Activated naive CD8-positive, alpha-beta T cell treated with anti-CD3 and anti-CD28 coated beads for 36 hours (primary cell): ENCODE measurements around the gene KLHDC1. TPM values are rescaled to one million over a fixed set of nuclear protein-coding genes. Genes with fewer than 3 reads are reported as not detected.
"Not testable (repeated sequence)": the region's sequence is repeated elsewhere in the genome, so short reads cannot be mapped to it uniquely, and the experiment has no call there.

ENCODE experiments used
- DNase-seq: peaks from one replicate; pipeline ENCODE4 v3.0.0; 2021
- H3K27ac Mint-ChIP-seq: one replicate; pipeline ENCODE4 v1.8.0; 2022; ENCODE audit warnings: mild to moderate bottlenecking, moderate library complexity, mixed read lengths
- H3K27me3 Mint-ChIP-seq: one replicate; pipeline ENCODE4 v1.8.0; 2022; ENCODE audit warnings: mild to moderate bottlenecking, mixed read lengths
- H3K36me3 Mint-ChIP-seq: one replicate; pipeline ENCODE4 v1.8.0; 2021; ENCODE audit warnings: mild to moderate bottlenecking, mixed read lengths
- H3K4me1 Mint-ChIP-seq: one replicate; pipeline ENCODE4 v1.8.0; 2021; ENCODE audit warnings: mixed read lengths
- H3K4me3 Mint-ChIP-seq: one replicate; pipeline ENCODE4 v1.8.0; 2022; ENCODE audit warnings: mild to moderate bottlenecking, moderate library complexity, mixed read lengths
- H3K9me3 Mint-ChIP-seq: one replicate; pipeline ENCODE4 v1.8.0; 2022; ENCODE audit warnings: mixed read lengths
- total RNA-seq, 2 experiments: library from RNA; stranded (reverse); gene quantifications; one replicate each; pipeline ENCODE4 v1.2.3, GENCODE V29; 2021

KLHDC1 gene
- total RNA-seq, 2 experiments from 2014 or later: 1.1 to 1.2 TPM

- H3K27ac Mint-ChIP-seq, DNase-seq, H3K27me3 Mint-ChIP-seq, H3K36me3 Mint-ChIP-seq, H3K9me3 Mint-ChIP-seq: not testable (repeated sequence)
- Mint-ChIP-seq H3K4me1 (peaks cover 26% of the 10 kb centered on the region), H3K4me3 (peak overlapping the region; percentile 83)
Measured at GRCh38 chr14:49693735-49694124, 810 bp downstream of the KLHDC1 start.

GRCh38 chr14:49702725-49703124 is 9.8 kb downstream of the KLHDC1 start:
- H3K27me3 Mint-ChIP-seq: no peaks in the 10 kb centered on the region
- DNase-seq: no peak
- peaks cover 7% of the 10 kb centered on the region for H3K4me1 Mint-ChIP-seq
- H3K36me3 Mint-ChIP-seq: peaks cover 7% of the 10 kb centered on the region
- no peaks in the 10 kb centered on the region for H3K9me3 Mint-ChIP-seq
- no peak overlapping the region for H3K27ac Mint-ChIP-seq
- H3K4me3 Mint-ChIP-seq: no peak overlapping the region

- no peak for DNase-seq
- Mint-ChIP-seq H3K27me3 (no peaks in the 10 kb centered on the region), H3K4me1 (peaks cover 7% of the 10 kb centered on the region), H3K36me3 (peaks cover 7% of the 10 kb centered on the region), H3K9me3 (no peaks in the 10 kb centered on the region), H3K4me3 (no peak overlapping the region), H3K27ac (no peak overlapping the region)
Measured at GRCh38 chr14:49703965-49704364, 11.0 kb downstream of the KLHDC1 start.

GRCh38 chr14:49704471-49704870 is 11.6 kb downstream of the KLHDC1 start:
- H3K27me3 Mint-ChIP-seq, H3K9me3 Mint-ChIP-seq, H3K4me3 Mint-ChIP-seq, H3K27ac Mint-ChIP-seq, DNase-seq, H3K36me3 Mint-ChIP-seq: not testable (repeated sequence)
- peaks cover 11% of the 10 kb centered on the region for H3K4me1 Mint-ChIP-seq

DNA sequence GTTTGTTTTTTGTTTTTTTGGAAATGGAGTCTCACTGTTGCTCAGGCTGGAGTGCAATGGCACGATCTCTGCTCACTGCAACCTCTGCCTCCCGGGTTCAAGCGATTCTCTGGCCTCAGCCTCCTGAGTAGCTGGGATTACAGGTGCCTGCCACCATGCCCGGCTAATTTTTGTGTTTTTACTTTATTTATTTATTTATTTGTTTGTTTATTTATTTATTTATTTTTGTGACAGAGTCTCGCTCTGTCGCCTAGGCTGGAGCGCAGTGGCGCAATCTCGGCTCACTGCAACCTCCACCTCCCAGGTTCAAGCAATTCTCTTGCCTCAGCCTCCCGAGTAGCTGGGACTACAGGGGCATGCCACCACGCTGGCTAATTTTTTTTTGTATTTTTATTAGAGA is 18.1 kb downstream of the KLHDC1 start:
- not testable (repeated sequence) for H3K36me3 Mint-ChIP-seq

GRCh38 chr14:49720744-49721143 is 27.8 kb downstream of the KLHDC1 start:
- Mint-ChIP-seq H3K9me3 (no peaks in the 10 kb centered on the region), H3K4me3 (no peak overlapping the region), H3K36me3 (peaks cover 25% of the 10 kb centered on the region), H3K27ac (no peak overlapping the region), H3K27me3 (no peaks in the 10 kb centered on the region), H3K4me1 (no peaks in the 10 kb centered on the region)
- DNase-seq: no peak

More for the DNA sequence above, 18.1 kb downstream of the KLHDC1 start:
- not testable (repeated sequence) for H3K27ac Mint-ChIP-seq, H3K27me3 Mint-ChIP-seq, H3K9me3 Mint-ChIP-seq, DNase-seq, H3K4me3 Mint-ChIP-seq, H3K4me1 Mint-ChIP-seq

DNA sequence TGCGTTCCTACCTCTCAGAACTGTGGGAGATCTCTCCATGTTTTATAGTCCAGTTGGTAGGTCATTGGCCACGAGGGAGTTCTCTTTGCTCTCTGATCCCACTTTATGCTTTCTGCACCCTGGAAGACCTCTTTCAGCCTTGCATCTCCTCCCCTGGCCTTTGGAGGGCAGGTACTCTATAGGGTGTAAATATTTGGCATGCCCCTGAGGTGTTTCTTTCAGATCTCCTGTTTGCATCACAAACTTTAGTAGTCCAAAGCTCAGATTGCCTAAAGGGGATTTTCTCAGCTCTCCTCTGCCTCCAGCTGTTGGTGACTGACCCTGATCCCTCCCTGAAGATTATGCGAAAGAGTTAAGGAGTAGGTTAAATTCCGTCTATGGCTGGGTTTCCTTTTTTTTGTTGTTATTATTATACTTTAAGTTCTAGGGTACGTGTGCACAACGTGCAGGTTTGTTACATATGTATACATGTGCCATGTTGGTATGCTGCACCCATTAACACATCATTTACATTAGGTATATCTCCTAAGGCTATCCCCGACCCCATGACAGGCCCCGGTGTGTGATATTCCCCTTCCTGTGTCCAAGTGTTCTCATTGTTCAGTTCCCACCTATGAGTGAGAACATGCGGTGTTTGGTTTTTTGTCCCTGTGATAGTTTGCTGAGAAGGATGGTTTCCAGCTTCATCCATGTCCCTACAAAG is 29.0 kb downstream of the KLHDC1 start:
- peaks cover 22% of the 10 kb centered on the region for H3K36me3 Mint-ChIP-seq
- H3K9me3 Mint-ChIP-seq, DNase-seq, H3K4me3 Mint-ChIP-seq, H3K27me3 Mint-ChIP-seq, H3K27ac Mint-ChIP-seq, H3K4me1 Mint-ChIP-seq: not testable (repeated sequence)

DNA sequence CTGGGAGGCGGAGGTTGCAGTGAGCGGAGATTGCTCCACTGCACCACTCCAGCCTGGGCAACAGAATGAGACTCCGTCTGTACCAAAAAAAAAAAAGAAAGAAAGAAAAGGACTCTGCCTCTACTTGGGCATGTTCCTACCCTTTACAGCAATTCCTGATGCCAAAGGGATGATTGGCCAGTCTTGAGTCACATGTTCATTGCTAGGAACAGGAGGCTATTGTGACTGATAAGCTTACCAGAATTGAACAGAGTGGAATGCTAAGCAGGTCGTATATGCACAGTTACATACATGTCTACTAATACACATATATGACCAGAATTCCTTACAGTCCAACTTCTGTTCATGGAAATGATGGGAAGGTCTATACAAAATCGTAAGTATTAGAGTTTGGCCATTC is 34.3 kb downstream of the KLHDC1 start:
- Mint-ChIP-seq H3K9me3 (no peaks in the 10 kb centered on the region), H3K4me3 (no peak overlapping the region), H3K27me3 (no peaks in the 10 kb centered on the region), H3K27ac (no peak overlapping the region), H3K4me1 (peaks cover 4% of the 10 kb centered on the region), H3K36me3 (peaks cover 4% of the 10 kb centered on the region)
- DNase-seq: no peak

GRCh38 chr14:49732896-49733295 is 40.0 kb downstream of the KLHDC1 start:
- H3K36me3 Mint-ChIP-seq: no peaks in the 10 kb centered on the region
- H3K4me3 Mint-ChIP-seq: no peak overlapping the region
- H3K4me1 Mint-ChIP-seq: peaks cover under 1% of the 10 kb centered on the region
- H3K9me3 Mint-ChIP-seq: no peaks in the 10 kb centered on the region
- no peak overlapping the region for H3K27ac Mint-ChIP-seq
- H3K27me3 Mint-ChIP-seq: no peaks in the 10 kb centered on the region
- no peak for DNase-seq

DNA sequence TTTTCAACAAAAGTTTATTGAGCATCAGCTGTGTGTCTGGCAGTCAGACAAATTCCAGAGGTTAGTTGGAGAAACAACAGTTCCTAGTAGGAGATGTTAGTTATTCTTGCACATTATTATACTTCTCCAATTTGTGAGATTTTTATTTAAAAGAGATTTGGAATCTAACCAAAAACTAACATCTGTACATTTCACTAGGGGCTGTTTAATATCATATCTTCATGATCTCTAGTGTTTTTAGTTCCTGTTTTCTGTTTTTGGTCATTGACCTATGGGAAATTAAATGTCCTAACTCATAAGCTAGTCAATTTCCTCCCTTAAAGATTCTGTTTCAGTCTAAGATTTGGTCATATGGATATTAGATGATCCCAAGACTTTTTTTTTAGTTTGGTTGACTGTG is 40.9 kb downstream of the KLHDC1 start:
- no peaks in the 10 kb centered on the region for H3K27me3 Mint-ChIP-seq
- no peaks in the 10 kb centered on the region for H3K9me3 Mint-ChIP-seq
- H3K4me1 Mint-ChIP-seq: no peaks in the 10 kb centered on the region
- H3K36me3 Mint-ChIP-seq: no peaks in the 10 kb centered on the region
- H3K4me3 Mint-ChIP-seq: no peak overlapping the region
- H3K27ac Mint-ChIP-seq: no peak overlapping the region
- no peak for DNase-seq

GRCh38 chr14:49735669-49736068 is 42.7 kb downstream of the KLHDC1 start:
- H3K27ac Mint-ChIP-seq, DNase-seq, H3K4me3 Mint-ChIP-seq, H3K36me3 Mint-ChIP-seq, H3K27me3 Mint-ChIP-seq, H3K4me1 Mint-ChIP-seq, H3K9me3 Mint-ChIP-seq: not testable (repeated sequence)

- DNase-seq: no peak
- H3K36me3 Mint-ChIP-seq: no peaks in the 10 kb centered on the region
- no peaks in the 10 kb centered on the region for H3K4me1 Mint-ChIP-seq
- no peaks in the 10 kb centered on the region for H3K27me3 Mint-ChIP-seq
- H3K4me3 Mint-ChIP-seq: no peak overlapping the region
- H3K27ac Mint-ChIP-seq: no peak overlapping the region
- no peaks in the 10 kb centered on the region for H3K9me3 Mint-ChIP-seq
Measured at GRCh38 chr14:49745191-49745590, 52.3 kb downstream of the KLHDC1 start.

- DNase-seq, H3K4me3 Mint-ChIP-seq, H3K36me3 Mint-ChIP-seq, H3K27me3 Mint-ChIP-seq, H3K4me1 Mint-ChIP-seq, H3K27ac Mint-ChIP-seq, H3K9me3 Mint-ChIP-seq: not testable (repeated sequence)
Measured at GRCh38 chr14:49746476-49746875, 53.6 kb downstream of the KLHDC1 start.

GRCh38 chr14:49754570-49755097 is 61.7 kb downstream of the KLHDC1 start:
- Mint-ChIP-seq H3K36me3 (peaks cover 2% of the 10 kb centered on the region), H3K4me1 (no peaks in the 10 kb centered on the region), H3K27ac (no peak overlapping the region), H3K4me3 (no peak overlapping the region), H3K27me3 (no peaks in the 10 kb centered on the region), H3K9me3 (no peaks in the 10 kb centered on the region)
- DNase-seq: no peak

DNA sequence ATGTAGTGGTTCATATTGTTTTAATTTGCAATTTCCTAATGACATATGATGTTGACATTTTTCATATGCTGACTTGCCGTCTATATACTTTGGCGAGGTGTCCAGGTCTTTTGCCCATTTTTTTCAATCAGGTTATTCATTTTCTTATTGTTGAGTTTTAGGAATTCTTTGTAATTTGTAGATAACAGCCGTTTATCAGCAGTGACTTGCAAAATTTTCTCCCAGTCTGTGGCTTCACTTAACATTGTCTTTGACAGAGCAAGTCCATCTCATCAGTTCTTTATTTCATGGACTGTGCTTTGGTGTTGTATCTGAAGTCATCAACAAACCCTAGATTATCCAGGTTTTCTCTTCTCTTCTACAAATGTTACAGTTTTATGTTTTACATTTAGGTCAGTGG is 62.5 kb downstream of the KLHDC1 start:
- no peaks in the 10 kb centered on the region for H3K4me1 Mint-ChIP-seq

DNA sequence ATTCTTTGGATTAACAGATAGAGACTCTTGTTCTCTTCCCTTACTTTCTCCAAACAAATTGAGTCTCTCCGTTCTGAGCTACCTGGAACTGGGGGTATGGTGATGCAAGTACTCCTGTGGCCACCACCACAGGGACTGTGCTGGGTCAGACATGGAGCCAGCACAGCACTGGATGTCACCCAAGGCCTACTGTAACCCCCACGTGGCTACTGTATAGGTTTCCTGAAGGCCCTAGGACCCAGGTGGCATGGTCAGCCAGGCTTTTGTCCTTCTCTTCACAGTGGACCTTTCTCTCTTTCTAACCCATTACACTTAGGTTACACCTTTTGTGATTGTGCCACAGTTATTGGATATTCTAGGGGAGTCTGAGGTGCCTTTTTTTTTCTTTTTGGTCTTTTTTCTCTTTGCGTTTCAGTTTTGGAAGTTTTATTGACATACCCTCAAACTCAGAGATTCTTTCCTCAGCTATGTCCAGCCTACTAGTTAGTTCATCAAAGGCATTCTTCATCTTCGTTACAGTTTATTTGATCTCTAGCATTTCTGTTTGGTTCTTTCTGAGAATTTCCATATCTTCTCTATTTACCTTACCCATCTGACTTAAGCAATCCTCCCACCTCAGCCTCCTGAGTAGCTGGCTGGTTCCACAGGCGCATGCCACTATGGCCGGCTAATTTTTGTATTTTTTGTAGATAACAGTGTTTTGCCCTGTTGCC is 69.1 kb downstream of the KLHDC1 start:
- Mint-ChIP-seq H3K4me3 (no peak overlapping the region), H3K27me3 (no peaks in the 10 kb centered on the region), H3K36me3 (no peaks in the 10 kb centered on the region), H3K9me3 (no peaks in the 10 kb centered on the region), H3K27ac (no peak overlapping the region), H3K4me1 (peaks cover 4% of the 10 kb centered on the region)
- DNase-seq: no peak

More for the DNA sequence above, 62.5 kb downstream of the KLHDC1 start:
- H3K36me3 Mint-ChIP-seq: peaks cover 2% of the 10 kb centered on the region
- no peak overlapping the region for H3K27ac Mint-ChIP-seq
- H3K4me3 Mint-ChIP-seq: no peak overlapping the region
- H3K9me3 Mint-ChIP-seq: no peaks in the 10 kb centered on the region
- no peak for DNase-seq
- H3K27me3 Mint-ChIP-seq: no peaks in the 10 kb centered on the region
